BE2C (cell line): Measurements from ENCODE around the gene PRELID2.

Source experiments
- DNase-seq: peaks from one replicate; pipeline ENCODE4 v3.0.0-alpha.2; 2020
- H3K27me3 ChIP-seq: fragments of 250-450 bp; sonication (Bioruptor Pico); 2 replicates; pipeline ENCODE4 v1.5.1; 2020; ENCODE audit warnings: mild to moderate bottlenecking
- H3K36me3 ChIP-seq: fragments of 250-450 bp; sonication (Bioruptor Pico); 2 replicates; pipeline ENCODE4 v1.5.1; 2020; ENCODE audit warnings: mild to moderate bottlenecking
- H3K4me1 ChIP-seq: fragments of 250-450 bp; sonication (Bioruptor Pico); 2 replicates; pipeline ENCODE4 v1.5.1; 2020
- H3K4me3 ChIP-seq: 2 replicates; pipeline ENCODE4 v1.5.1; 2011; ENCODE audit warnings: low read depth, low read length
- H3K9me3 ChIP-seq: fragments of 250-450 bp; sonication (Bioruptor Pico); 2 replicates; pipeline ENCODE4 v1.5.1; 2020
- CTCF ChIP-seq: IDR thresholded peaks from 2 replicates; pipeline ENCODE4 v1.5.1; 2012; ENCODE audit warnings: mild to moderate bottlenecking, low read depth, low read length

The PRELID2 gene

GRCh38 chr5:145780982-145781381, 54.2 kb downstream of the PRELID2 start:
- Histone ChIP-seq H3K9me3 (no peaks in the 10 kb centered on the region), H3K27me3 (no peaks in the 10 kb centered on the region), H3K36me3 (no peaks in the 10 kb centered on the region), H3K4me1 (no peaks in the 10 kb centered on the region), H3K4me3 (no peak overlapping the region)
- DNase-seq, result no peak
- TF ChIP-seq CTCF, result no peak

GRCh38 chr5:145778144-145778900, 56.8 kb downstream of the PRELID2 start:
- no peaks in the 10 kb centered on the region for H3K9me3 ChIP-seq
- DNase-seq, result no peak
- no peaks in the 10 kb centered on the region for H3K27me3 ChIP-seq
- H3K4me1 ChIP-seq, result no peaks in the 10 kb centered on the region
- no peaks in the 10 kb centered on the region for H3K36me3 ChIP-seq
- H3K4me3 ChIP-seq, result no peak overlapping the region
- TF ChIP-seq CTCF, result no peak

- no peaks in the 10 kb centered on the region for H3K36me3 ChIP-seq
- no peak overlapping the region for H3K4me3 ChIP-seq
- no peak for DNase-seq
- H3K4me1 ChIP-seq, result no peaks in the 10 kb centered on the region
- TF ChIP-seq CTCF, result no peak
- no peaks in the 10 kb centered on the region for H3K9me3 ChIP-seq
- H3K27me3 ChIP-seq, result no peaks in the 10 kb centered on the region
These were observed 57.6 kb downstream of the PRELID2 start for GRCh38 chr5:145777445-145778063.

GRCh38 chr5:145776886-145777285, 58.3 kb downstream of the PRELID2 start:
- Histone ChIP-seq H3K4me3 (no peak overlapping the region), H3K27me3 (no peaks in the 10 kb centered on the region), H3K9me3 (no peaks in the 10 kb centered on the region), H3K36me3 (no peaks in the 10 kb centered on the region), H3K4me1 (no peaks in the 10 kb centered on the region)
- TF ChIP-seq CTCF, result no peak
- DNase-seq, result no peak

- no peaks in the 10 kb centered on the region for H3K27me3 ChIP-seq
- H3K4me1 ChIP-seq, result no peaks in the 10 kb centered on the region
- H3K9me3 ChIP-seq, result no peaks in the 10 kb centered on the region
- TF ChIP-seq CTCF, result no peak
- no peak overlapping the region for H3K4me3 ChIP-seq
- H3K36me3 ChIP-seq, result no peaks in the 10 kb centered on the region
- no peak for DNase-seq
These were observed 59.2 kb downstream of the PRELID2 start for GRCh38 chr5:145775893-145776444.

GRCh38 chr5:145775411-145775810, 59.7 kb downstream of the PRELID2 start:
- Histone ChIP-seq H3K9me3 (no peaks in the 10 kb centered on the region), H3K4me3 (no peak overlapping the region), H3K27me3 (no peaks in the 10 kb centered on the region), H3K36me3 (no peaks in the 10 kb centered on the region), H3K4me1 (no peaks in the 10 kb centered on the region)
- no peak for TF ChIP-seq CTCF
- DNase-seq, result no peak
